ENCODE results near the gene RELA.

RELA gene

DNA sequence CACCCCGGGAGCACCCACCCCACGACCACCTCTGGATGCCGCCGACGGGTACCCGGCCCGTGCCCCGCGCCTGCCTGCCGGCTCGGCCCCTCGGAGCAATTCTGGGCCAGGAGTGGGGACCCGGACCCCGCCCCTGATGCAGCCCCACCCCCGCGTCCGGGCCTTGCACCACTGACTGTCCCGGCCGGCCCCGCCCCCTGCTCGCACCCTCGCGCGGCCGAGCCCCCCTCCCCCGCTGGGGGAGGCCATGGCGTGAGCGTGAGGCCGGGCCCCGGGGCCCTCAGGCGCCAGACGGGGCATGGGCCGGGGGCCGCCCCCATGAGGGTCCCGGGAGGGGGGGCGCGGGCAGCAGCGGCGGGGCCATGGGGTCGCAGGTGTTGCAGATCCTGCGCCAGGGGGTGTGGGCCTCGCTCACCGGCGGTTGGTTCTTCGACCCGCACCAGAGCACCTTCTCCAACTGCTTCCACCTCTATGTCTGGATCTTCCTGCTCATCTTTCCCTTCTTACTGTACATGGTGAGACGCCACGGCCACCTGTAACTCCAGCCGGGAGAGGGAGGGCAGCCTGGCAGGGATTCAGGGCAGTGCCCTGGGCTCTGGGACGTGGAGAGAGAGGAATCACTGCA is 46.7 kb downstream of the RELA start:
- Histone ChIP-seq H3K9me3 (ENCODE audit: severe bottlenecking) (no peaks in the 10 kb centered on the region), H3K4me3 (ENCODE audit: low read depth, low read length) (peak overlapping the region; percentile 71), H3K27me3 (ENCODE audit: insufficient read depth, low read depth, severe bottlenecking) (no peaks in the 10 kb centered on the region), H3K27ac (peak overlapping the region; percentile 86), H3K36me3 (peaks cover 58% of the 10 kb centered on the region)
- TF ChIP-seq, protein P1, sequence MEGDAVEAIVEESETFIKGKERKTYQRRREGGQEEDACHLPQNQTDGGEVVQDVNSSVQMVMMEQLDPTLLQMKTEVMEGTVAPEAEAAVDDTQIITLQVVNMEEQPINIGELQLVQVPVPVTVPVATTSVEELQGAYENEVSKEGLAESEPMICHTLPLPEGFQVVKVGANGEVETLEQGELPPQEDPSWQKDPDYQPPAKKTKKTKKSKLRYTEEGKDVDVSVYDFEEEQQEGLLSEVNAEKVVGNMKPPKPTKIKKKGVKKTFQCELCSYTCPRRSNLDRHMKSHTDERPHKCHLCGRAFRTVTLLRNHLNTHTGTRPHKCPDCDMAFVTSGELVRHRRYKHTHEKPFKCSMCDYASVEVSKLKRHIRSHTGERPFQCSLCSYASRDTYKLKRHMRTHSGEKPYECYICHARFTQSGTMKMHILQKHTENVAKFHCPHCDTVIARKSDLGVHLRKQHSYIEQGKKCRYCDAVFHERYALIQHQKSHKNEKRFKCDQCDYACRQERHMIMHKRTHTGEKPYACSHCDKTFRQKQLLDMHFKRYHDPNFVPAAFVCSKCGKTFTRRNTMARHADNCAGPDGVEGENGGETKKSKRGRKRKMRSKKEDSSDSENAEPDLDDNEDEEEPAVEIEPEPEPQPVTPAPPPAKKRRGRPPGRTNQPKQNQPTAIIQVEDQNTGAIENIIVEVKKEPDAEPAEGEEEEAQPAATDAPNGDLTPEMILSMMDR (IDR thresholded peaks at IDR 0.05; ENCODE audit: low read depth, low read length) = no peak
- peak; percentile 69 for DNase-seq

DNA sequence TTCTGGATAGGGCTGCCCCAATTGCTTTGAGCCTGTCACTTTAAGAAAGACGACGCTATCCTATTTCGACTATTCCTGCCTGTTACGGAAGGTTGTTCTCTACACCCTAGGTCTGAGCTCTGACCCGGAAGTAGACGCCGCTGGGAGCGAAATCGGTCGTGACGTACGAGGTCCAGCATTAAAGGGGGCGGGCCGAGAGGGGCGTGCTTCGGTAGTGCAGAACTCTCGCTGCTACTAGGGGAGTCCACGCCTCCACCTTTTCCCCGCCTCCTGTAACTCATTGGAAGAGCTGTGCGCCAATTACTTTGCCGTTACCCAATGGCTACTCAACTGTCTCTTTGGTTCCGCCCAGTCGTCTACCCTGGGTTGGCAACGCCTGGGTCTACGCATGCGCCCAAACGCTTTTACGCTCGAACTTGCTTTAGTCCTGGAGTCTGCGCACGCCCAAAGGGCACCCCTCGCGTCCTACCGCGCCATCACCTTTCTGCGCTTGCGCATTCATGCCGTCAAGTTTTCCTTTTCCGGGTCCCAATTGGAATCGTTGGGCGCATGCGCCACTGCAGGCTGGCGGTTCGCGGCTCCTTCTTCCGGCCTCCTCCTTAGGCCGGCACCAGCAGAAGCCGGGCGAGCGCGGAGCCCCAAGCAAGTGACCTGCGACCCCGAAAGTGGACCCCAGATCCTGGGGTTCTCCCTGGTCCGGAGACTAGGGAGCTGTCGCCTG is 47.3 kb downstream of the RELA start, which contains the start of gene PCNX3:
Gene PCNX3 (plus strand): TSS at position 548 of the 721 bp plus-strand sequence. CDS start 536 bp downstream, outside the sequence.
- Histone ChIP-seq H3K9me3 (ENCODE audit: severe bottlenecking) (no peaks in the 10 kb centered on the region), H3K27ac (peak within 1 kb of the TSS; percentile 86), H3K27me3 (ENCODE audit: insufficient read depth, low read depth, severe bottlenecking) (no peaks in the 10 kb centered on the region), H3K4me3 (ENCODE audit: low read depth, low read length) (peak within 1 kb of the TSS; percentile 71), H3K36me3 (peaks cover 56% of the 10 kb centered on the region)
- peak; percentile 100 for DNase-seq
- TF ChIP-seq, protein P1 (IDR thresholded peaks at IDR 0.05; ENCODE audit: low read depth, low read length) = no peak

DNA sequence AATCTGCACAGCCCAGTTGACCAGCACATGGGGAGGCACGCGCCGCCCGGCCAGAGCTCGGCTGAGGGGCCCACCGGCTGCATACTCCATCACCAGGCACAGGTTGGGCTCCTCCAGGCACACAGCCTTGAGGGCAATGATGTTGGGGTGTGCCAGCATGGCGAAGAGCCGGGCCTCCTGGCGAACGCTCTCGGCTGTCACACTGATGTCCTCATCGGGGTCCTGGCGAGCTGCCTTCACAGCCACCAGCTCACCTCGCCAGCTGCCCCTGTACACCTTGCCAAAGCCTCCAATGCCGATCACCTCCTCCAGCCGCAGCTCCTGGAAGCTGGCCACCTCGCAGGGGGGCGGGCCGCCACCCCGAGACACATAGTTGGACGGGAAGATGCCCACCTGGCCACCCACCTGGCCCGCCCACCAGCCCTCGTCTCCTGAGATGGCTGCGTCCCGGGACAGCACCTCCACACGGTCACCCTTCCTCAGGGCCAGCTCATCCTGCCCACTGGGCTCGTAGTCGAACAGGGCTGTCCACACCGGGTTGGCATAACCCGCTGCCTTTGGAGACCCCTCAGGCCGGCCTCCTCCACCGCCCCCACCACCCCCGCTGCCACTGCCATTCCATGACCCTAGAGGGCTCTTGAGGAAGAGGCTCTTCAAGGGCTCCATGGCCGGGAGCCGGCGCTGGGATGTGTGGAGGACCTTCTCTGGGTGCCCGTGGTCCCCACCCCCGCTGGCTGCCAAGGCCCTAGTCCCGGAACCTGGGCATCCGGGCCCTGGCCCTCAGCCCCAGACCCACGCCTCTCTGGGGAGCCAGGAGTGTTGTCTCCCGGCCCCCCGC is 49.4 kb downstream of the RELA start:
- no peak for DNase-seq
- H3K4me3 ChIP-seq (ENCODE audit: low read depth, low read length) = peak overlapping the region; percentile 54
- H3K27me3 ChIP-seq (ENCODE audit: insufficient read depth, low read depth, severe bottlenecking) = no peaks in the 10 kb centered on the region
- TF ChIP-seq, protein P1 (IDR thresholded peaks at IDR 0.05; ENCODE audit: low read depth, low read length) = no peak
- H3K36me3 ChIP-seq = peaks cover 46% of the 10 kb centered on the region
- H3K27ac ChIP-seq = peak overlapping the region; percentile 69
- H3K9me3 ChIP-seq (ENCODE audit: severe bottlenecking) = no peaks in the 10 kb centered on the region

DNA sequence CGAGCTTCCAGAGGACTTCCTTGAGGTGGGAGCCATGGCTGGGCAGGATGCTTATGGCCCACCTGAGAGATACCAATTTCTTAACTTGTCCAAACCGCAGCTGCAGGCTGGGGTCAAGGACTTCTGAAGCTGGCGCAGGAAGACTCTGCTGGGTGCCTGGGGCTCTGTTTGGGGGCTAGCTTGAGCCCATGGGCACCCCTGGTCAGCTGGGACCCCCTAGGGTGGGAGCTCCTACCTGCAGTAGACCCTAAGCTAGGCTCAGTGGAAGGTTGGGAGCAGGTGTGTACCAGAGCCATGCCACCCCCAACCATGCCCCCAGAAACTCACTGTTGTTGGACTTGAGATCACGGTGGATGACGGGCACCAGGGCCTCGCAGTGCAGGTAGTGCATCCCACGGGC is 50.0 kb downstream of the RELA start:
- Histone ChIP-seq H3K27ac (no peak overlapping the region), H3K9me3 (ENCODE audit: severe bottlenecking) (no peaks in the 10 kb centered on the region), H3K27me3 (ENCODE audit: insufficient read depth, low read depth, severe bottlenecking) (no peaks in the 10 kb centered on the region), H3K36me3 (peaks cover 40% of the 10 kb centered on the region), H3K4me3 (ENCODE audit: low read depth, low read length) (no peak overlapping the region)
- TF ChIP-seq, protein P1 (IDR thresholded peaks at IDR 0.05; ENCODE audit: low read depth, low read length) = no peak
- DNase-seq = no peak

DNA sequence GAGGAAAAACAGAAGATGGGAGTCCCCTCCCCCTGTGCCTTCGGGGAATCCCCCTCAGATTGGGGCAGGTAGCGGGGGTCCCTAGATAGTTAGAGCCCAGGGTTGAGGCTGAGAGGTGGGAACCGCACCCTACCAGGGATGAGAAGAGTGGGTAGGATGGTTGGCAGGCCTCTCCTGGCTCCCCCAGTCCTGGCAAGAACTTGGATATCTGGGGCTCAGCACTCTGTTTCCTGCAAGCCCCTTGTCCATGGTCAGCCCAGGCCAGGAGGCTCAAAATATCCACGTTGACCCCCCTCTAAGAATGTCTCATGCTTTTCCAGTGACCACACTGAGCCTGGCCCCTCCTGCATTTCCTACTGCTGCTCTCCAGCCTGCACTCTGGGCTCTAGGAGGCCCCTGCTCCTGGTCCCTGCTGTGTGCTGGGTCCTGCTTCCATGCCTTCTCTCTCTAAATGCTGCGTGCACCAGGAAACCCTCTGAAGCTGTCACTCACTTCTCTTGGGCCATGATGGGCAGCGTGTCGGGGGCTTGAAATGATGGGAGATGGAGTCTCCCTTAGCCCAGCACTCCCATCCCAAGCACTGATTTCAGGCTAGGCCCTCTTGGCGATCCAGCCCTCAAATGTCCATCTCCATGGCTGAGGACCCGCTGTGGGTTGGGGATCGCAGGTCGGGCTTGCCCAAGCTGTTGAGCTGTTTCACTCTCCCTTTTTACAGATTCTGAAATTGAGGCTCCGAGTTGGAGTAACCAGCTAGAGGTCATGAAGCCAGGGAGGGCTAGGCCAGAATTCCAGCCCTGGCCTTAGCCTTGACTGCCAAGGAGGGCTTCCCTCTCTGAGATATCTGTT is 50.7 kb downstream of the RELA start:
- H3K36me3 ChIP-seq = peaks cover 33% of the 10 kb centered on the region
- H3K27me3 ChIP-seq (ENCODE audit: insufficient read depth, low read depth, severe bottlenecking) = no peaks in the 10 kb centered on the region
- H3K27ac ChIP-seq = no peak overlapping the region
- no peak overlapping the region for H3K4me3 ChIP-seq (ENCODE audit: low read depth, low read length)
- DNase-seq = no peak
- no peaks in the 10 kb centered on the region for H3K9me3 ChIP-seq (ENCODE audit: severe bottlenecking)
- TF ChIP-seq, protein P1 (IDR thresholded peaks at IDR 0.05; ENCODE audit: low read depth, low read length) = no peak
